Mesodermal cell (in vitro differentiated cells): ENCODE measurements around the gene FKBP5. TPM values are rescaled to one million over a fixed set of nuclear protein-coding genes. Genes with fewer than 3 reads are reported as not detected.
"Not testable (repeated sequence)": the region's sequence is repeated elsewhere in the genome, so short reads cannot be mapped to it uniquely, and the experiment has no call there.

Source experiments
- H3K27ac ChIP-seq: 2 replicates; pipeline ENCODE4 v1.7.0; 2013; ENCODE audit warnings: mild to moderate bottlenecking, low read depth, low read length, moderate library complexity; ENCODE audit not compliant: severe bottlenecking
- H3K36me3 ChIP-seq: 2 replicates; pipeline ENCODE4 v1.7.1; 2013; ENCODE audit warnings: mild to moderate bottlenecking, low read length, moderate library complexity; ENCODE audit not compliant: control insufficient read depth, insufficient read depth
- H3K4me1 ChIP-seq: one replicate; pipeline ENCODE4 v1.7.1; 2013; ENCODE audit warnings: mild to moderate bottlenecking, low read length; ENCODE audit not compliant: insufficient read depth, control insufficient read depth, poor library complexity, severe bottlenecking
- H3K4me3 ChIP-seq: 2 replicates; pipeline ENCODE4 v1.7.0; 2013; ENCODE audit warnings: low read length, control low read depth, mild to moderate bottlenecking; ENCODE audit not compliant: insufficient read depth, poor library complexity, severe bottlenecking; ENCODE audit errors: extremely low read depth
- H3K9me3 ChIP-seq: 2 replicates; pipeline ENCODE4 v1.7.1; 2013; ENCODE audit warnings: mild to moderate bottlenecking, low read length, moderate library complexity; ENCODE audit not compliant: control insufficient read depth
- WGBS, 2 experiments: methylation state at CpG; one replicate each; pipeline ENCODE4 v1.1.5; 2013; ENCODE audit warnings: missing lambda C conversion rate in 2 of 2; ENCODE audit not compliant: insufficient coverage in 2 of 2; 5-methylcytosine and 5-hydroxymethylcytosine counted together
- polyA plus RNA-seq, 2 experiments: library from polyadenylated mRNA; stranded (reverse); fragments of 50-300 nt; gene quantifications; one replicate each; pipeline ENCODE4 v1.2.3, GENCODE V29; 2013

The FKBP5 gene
- polyA plus RNA-seq (2013, experiment 1 of 2), result 19.1 TPM
- 18.8 TPM for polyA plus RNA-seq (2013, experiment 2 of 2)

DNA sequence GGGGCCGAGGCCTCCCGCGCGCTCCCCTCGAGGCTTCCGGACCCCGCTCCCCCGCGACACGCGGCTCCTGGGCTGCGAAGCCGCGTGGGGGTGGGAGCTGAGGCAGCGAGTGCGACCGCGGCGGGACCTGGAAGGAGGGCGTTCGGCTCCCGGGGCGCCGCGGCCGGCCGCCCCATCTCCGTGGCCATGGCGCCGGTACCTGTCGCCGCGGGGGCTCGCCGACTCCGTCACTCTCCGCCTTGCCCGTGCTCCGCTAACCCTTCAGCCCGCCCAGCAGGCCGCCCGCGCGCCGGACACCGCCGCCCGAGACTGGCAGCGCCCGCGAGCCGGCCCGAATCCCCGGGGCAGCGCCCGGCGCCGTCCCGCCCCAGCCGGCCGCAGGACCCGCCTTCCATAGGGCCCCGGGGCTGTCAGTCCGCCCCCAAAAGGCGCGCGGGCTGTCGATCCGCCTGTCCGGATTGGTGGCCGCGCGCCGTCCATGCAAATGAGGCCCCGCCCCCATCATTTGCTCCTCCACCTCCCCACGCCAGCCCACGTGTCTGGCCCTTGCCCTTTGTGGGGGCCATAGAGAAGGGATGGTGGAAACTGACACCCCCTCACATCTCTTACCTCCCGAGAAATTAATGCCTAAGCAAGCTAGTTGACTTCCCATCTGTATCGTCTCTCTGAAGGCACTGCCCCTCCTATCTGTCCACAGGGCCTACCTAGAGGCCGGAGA is at the start of gene FKBP5:
Gene FKBP5, minus strand, starts transcription at position 311 of the 718 bp plus-strand sequence. CDS start 46,091 bp downstream, outside the sequence.
- WGBS, 2 experiments, result 3 to 6% methylated on average over 29 to 59 of the region's 80 CpGs
- H3K9me3 ChIP-seq, result peaks cover 2% of the 10 kb centered on the region
- H3K4me3 ChIP-seq, result peak within 1 kb of the TSS; percentile 68
- H3K27ac ChIP-seq, result no peak within 1 kb of the TSS
- peaks cover 4% of the 10 kb centered on the region for H3K4me1 ChIP-seq
- peaks cover 3% of the 10 kb centered on the region for H3K36me3 ChIP-seq

DNA sequence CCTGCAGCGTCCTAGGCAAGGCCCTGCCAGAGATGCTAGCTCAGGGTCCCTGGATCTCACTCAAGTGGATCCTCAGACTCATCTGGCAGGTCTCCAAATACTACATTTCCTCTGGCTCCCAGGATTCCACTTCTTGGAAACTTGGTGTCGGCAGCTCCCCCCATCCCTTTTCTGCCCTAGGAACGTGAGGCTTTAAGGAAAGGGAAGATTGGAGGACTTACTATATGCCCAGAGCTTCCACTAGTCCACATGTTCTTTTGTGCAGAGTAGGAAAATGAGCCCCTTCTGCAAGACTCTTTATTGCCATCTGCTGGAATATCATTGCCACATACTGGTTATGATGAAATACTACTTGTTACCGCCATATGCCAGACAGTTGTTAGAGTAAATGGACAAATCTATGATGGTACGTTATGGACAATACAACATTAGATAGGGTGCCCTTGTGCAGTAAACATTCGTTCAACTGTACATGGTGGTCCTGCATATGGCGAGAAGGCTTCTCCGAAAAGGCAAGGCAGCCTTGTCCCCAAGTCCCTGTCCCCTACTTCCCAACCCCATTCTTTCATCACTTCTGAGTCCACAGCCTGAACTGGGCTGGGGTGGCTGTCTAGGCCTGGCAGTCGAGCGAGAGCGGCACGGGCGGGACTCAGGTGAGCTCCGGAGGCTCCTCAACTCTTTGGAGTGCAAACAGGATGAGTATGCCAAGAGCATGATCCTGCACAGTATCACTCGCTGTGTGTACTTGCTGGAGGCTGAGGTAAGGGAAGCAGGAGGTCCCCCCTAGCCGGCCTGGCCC is 48.9 kb upstream of the FKBP5 start:
- 87 to 93% methylated on average over 10 to 12 of the region's 16 CpGs for WGBS, 2 experiments
- no peak overlapping the region for H3K27ac ChIP-seq
- peaks cover 12% of the 10 kb centered on the region for H3K4me1 ChIP-seq
- H3K9me3 ChIP-seq, result no peaks in the 10 kb centered on the region
- no peaks in the 10 kb centered on the region for H3K36me3 ChIP-seq
- no peak overlapping the region for H3K4me3 ChIP-seq

DNA sequence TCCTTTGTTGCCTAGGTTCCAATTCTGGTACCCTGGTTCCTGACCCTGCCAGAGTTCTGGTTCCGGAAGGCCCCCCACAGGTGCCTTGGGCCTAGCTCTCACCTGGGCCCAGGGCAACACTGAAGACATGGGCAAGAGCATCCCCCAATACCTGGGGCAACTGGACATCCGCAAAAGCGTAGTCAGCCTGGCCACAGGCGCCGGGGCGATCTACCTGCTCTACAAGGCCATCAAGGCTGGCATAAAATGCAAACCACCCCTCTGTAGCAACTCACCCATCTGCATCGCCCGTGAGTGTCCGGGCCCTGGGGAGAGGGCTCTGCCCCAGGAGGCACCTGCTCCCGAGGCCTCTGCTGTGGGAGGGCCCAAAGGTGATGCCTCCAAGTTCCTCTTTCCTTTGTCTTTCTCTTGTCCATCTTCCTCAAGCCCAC is 48.3 kb upstream of the FKBP5 start, which contains the start of gene ARMC12:
Gene ARMC12, plus strand, starts transcription at position 51 of the 431 bp plus-strand sequence. Its CDS starts 77 bp downstream, at position 128.
- Histone ChIP-seq H3K27ac (no peak within 1 kb of the TSS), H3K9me3 (no peaks in the 10 kb centered on the region), H3K36me3 (no peaks in the 10 kb centered on the region), H3K4me3 (no peak within 1 kb of the TSS), H3K4me1 (peaks cover 12% of the 10 kb centered on the region)
- 94 to 97% methylated on average over 7 to 10 of the region's 10 CpGs for WGBS, 2 experiments

DNA sequence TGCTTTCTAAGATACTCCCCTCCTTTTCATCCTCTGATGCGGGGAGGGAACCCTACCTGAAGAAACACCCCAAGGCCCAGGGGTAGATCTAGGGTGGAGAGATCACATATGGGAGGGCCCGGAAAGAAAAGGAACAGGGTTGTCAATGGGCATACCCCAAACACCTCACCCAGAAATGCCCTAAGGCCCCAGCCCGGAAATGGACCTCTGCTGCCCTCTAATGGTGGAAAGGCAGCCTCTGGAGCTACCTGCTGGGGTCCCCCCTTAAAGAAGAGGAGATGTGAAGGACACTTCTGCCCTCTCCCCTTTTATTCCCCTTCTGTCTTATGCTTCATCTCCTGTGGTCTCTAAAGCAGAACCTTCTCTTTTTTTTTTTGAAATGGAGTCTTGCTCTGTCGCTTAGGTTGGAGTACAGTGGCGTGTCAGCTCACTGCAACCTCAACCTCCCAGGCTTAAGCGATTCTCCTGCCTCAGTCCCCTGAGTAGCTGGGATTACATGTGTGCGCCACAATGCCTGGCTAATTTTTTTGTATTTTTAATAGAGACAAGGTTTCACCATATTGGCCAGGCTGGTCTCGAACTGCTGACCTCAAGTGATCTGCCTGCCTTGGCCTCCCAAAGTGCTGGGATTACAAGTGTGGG is 47.7 kb upstream of the FKBP5 start:
- Histone ChIP-seq H3K36me3 (no peaks in the 10 kb centered on the region), H3K4me3 (no peak overlapping the region), H3K4me1 (peaks cover 12% of the 10 kb centered on the region), H3K9me3 (no peaks in the 10 kb centered on the region), H3K27ac (no peak overlapping the region)
- 64 to 98% methylated on average over 4 to 5 of the region's 8 CpGs for WGBS, 2 experiments

DNA sequence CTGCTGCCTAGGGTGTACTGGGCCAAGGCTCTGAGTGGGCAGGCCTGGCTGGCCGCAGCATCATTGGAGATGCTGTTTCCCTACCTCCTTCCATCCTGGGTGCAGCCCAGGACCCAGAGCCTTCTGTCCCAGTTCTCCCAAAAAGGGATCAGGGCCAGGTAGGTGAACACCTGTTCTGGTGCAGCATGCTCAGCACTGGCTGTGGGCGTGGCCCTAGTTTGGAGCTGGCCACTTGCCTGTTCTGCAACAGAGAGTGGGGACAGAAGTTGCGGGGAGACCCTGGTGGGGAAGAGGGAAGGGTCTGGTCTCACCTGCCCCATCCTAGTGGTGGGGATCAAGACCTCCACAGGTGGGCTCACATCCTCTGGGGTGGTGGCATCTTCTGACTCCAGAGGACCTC is 46.7 kb upstream of the FKBP5 start:
- peaks cover 11% of the 10 kb centered on the region for H3K4me1 ChIP-seq
- H3K4me3 ChIP-seq, result no peak overlapping the region
- H3K9me3 ChIP-seq, result no peaks in the 10 kb centered on the region
- no peaks in the 10 kb centered on the region for H3K36me3 ChIP-seq
- WGBS, 2 experiments, result 93 to 95% methylated on average over 3 of the region's 3 CpGs
- no peak overlapping the region for H3K27ac ChIP-seq

DNA sequence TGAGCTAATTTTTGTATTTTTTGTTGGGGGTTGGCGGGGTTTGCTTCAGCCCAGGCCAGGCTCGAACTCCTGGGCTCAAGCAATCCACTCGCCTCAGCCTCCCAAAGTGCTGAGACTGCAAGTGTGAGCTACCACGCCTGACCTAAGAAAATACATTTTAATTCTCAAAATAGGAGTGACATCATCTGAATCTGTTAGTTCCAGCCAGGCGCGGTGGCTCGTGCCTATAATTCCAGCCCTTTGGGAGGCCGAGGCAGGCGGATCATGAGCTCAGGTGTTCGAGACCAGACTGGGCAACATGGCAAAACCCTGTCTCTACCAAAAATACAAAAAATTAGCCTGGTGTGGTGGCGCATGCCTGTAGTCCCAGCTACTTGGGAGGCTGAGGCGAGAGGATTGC is 45.6 kb upstream of the FKBP5 start:
- not testable (repeated sequence) for H3K4me1 ChIP-seq
- 95% methylated on average over 9 to 11 of the region's 12 CpGs for WGBS, 2 experiments

DNA sequence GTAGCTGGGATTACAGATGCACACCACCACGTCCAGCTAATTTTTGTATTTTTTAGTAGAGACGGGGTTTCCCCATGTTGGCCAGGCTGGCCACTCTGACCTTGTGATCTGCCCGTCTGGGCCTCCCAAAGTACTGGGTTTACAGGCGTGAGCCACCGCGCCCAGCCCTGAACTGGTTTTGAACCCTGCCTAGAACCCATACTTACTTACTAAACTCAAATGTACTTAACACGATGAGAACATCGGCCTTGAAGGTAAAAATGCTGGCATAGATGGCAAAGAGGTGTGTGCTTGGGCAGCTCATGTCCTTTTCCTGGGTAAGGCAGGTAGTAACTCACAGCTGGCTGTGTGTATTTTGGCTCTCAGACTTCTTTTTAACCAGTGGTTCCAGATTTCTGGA is 44.9 kb upstream of the FKBP5 start:
- no peaks in the 10 kb centered on the region for H3K36me3 ChIP-seq
- no peak overlapping the region for H3K4me3 ChIP-seq
- 91 to 92% methylated on average over 4 to 7 of the region's 8 CpGs for WGBS, 2 experiments
- H3K4me1 ChIP-seq, result peaks cover 3% of the 10 kb centered on the region
- no peak overlapping the region for H3K27ac ChIP-seq
- H3K9me3 ChIP-seq, result no peaks in the 10 kb centered on the region

More for the DNA sequence above, 45.6 kb upstream of the FKBP5 start:
- H3K36me3 ChIP-seq, H3K4me3 ChIP-seq, H3K27ac ChIP-seq, H3K9me3 ChIP-seq: not testable (repeated sequence)

DNA sequence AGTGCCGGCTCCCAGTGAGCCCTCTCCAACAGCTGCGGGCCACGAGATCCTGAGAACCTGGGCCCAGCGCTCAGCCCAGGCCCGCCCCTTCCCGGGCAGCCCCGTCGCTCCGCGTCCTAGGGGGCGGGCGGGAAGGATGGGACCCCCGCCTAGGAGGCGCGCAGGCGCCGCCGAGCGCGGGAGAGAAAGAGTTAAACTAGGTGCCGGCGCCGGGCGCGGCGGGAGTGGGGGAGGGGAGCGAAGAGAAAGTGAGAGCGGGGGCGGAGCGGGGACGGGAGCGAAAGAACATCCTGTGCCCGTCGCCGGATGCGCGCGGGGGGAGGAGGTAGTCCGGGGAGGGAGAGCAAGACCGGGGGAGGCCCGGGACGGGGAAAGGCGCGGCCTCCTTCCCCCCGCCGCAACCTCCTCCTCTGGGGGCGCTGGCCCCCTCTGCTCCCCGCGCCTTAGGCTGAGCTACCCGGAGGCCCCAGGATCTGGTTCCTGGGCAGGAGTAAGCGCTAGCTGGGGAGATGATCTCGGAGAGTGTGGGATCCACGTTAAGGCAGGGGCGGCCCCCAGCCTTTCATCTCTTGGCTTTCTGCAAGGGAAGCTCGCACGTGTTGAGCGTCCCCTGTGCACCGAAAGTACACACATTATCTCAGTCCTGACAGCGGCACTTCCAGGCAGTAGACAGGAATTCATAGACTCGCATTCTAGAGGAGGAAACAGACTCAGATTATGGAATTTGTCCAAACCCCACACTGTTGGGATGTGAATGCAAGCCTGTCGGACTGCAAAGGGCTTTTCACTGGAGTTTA is 43.2 kb upstream of the FKBP5 start:
- WGBS, 2 experiments, result 0% methylated on average over 29 to 33 of the region's 61 CpGs
- no peaks in the 10 kb centered on the region for H3K9me3 ChIP-seq
- H3K27ac ChIP-seq, result peak overlapping the region; percentile 93
- peaks cover 10% of the 10 kb centered on the region for H3K4me1 ChIP-seq
- no peaks in the 10 kb centered on the region for H3K36me3 ChIP-seq
- peak overlapping the region; percentile 59 for H3K4me3 ChIP-seq

DNA sequence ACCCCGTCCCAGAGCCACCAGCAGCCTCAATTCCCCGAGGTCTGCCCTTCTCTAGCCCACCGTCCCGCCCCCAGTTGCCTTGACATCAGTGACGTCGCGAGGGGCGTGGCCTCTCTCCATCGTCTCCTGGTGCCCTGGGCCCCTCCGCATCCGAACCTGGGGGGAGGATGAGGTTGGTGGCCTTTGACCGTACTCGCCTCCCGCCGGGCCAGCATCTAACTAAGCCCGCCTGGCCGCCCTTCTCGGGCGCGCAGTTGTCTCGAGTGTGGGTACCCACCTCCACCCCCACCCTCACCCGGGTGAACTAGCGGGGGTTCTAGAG is 42.7 kb upstream of the FKBP5 start:
- WGBS, 2 experiments, result 0% methylated on average over 2 to 7 of the region's 23 CpGs
- peak overlapping the region; percentile 93 for H3K27ac ChIP-seq
- H3K9me3 ChIP-seq, result no peaks in the 10 kb centered on the region
- no peaks in the 10 kb centered on the region for H3K36me3 ChIP-seq
- H3K4me1 ChIP-seq, result peaks cover 16% of the 10 kb centered on the region
- H3K4me3 ChIP-seq, result peak overlapping the region; percentile 59

DNA sequence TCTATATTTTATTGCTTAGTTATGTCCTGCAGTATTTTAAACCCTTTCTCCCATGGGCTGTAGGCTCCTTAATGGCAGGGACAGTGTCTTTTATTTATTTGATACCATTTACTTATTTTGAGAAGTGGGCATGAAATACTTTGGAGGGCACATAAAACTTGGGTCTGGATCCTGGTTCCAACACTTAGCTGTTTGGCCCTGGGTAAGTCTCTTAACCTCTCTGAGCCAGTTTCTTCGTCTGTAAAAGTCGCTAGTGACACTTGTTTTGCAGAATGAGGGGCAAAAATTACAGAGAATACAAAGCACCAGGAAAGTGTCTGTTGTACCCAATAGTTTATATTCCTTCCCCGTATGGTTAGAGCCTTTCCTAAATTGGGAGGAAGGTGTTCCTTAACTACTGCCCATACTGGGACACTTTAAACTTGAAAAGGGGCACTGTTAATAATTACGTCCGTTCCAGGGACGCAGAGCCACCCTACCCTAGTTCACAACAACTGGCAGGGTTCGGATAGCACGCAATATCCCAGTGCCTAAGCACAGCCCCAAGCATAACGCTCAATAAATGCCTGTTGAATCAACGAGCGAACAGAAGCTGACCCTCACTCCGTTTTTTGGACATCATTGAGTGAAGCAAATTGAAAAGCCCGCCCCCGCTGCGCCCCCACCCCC is 42.2 kb upstream of the FKBP5 start:
- H3K4me1 ChIP-seq, result peaks cover 21% of the 10 kb centered on the region
- H3K4me3 ChIP-seq, result peak overlapping the region; percentile 59

More for the DNA sequence above, 42.2 kb upstream of the FKBP5 start:
- Histone ChIP-seq H3K36me3 (no peaks in the 10 kb centered on the region), H3K27ac (peak overlapping the region; percentile 62), H3K9me3 (no peaks in the 10 kb centered on the region)
- 5 to 10% methylated on average over 9 to 11 of the region's 15 CpGs for WGBS, 2 experiments
